GM19328 (cell line): ENCODE measurements around the gene PPP4R3A.
"Not testable (repeated sequence)": the region's sequence is repeated elsewhere in the genome, so short reads cannot be mapped to it uniquely, and the experiment has no call there.

Source experiments
- ATAC-seq: cut with Tn5 transposase; IDR thresholded peaks from one replicate; pipeline ENCODE4 v1.9.1; 2021; ENCODE audit warnings: mild to moderate bottlenecking, moderate library complexity; ENCODE audit not compliant: unreplicated experiment

Gene PPP4R3A

DNA sequence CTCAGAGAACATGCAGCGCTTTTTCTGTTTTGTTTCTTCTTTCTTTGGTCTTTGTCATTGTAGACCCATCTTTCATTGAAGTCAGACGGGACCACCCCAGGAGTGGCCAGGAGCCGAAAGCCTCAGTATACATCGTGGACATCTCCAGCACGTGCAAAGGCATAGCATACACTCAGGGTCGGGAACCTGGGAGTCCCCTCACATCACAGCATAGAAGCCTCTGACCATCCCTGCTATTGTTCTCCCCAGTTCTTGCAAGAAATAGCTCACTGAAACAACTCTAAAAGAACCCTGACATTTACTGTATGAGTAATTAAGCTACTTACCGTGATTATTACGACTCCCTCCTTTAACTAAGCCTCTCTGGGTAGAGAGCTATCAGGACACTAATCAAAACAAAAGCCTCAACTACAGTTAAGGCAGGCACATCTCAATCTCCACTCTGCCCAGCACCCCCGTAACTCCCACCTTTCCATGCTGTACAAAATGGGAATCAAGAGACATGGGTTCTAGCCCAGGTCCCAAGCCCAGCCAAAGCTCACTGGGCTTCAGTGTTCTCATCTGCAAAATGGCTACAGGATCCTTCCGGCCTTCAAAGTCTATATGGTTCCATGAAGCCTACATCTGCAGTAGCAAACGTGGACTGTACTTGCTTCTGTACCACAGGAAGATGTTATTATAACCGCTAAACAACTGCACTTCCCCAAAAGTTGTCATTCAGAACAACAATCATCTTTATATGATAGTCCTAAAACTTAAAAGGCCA, 99.2 kb downstream of the PPP4R3A start:
- no peak for ATAC-seq

DNA sequence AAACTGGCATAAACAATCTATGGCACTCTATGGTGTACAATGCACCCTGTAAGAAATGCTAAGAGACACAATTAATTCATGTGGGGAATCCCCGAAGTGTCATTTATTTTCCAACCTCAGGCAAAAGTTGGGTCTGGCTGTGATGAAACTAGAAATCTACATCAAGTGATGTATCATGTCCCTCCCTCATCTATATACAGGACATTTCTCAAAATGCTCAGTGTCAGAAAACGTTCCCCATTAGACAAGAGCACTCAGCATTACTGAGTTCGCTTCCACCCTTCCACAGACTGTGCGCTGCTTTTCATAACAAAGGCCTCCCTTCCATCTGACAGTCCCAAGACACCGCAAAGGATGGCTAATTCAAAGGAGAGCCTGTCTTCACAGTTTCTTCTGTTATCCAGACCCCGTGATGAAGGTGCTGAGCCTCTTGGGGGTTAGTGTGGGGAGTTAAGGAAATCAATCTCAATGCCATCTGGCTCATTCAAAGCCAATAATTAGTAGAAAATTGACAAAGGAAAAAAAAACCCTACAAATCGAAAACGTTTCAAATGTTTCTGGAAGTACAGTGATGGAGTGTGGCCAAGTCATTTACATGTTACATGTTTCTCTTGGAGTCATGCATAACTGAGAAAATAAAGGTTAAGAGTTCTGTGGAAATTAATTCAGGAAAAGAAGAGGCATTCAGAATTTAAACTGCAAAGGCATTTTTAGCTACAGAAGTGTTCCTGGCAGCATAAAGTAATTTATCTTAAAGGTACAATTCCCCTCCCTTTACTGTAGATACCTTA, 100.0 kb downstream of the PPP4R3A start:
- ATAC-seq, result no peak

DNA sequence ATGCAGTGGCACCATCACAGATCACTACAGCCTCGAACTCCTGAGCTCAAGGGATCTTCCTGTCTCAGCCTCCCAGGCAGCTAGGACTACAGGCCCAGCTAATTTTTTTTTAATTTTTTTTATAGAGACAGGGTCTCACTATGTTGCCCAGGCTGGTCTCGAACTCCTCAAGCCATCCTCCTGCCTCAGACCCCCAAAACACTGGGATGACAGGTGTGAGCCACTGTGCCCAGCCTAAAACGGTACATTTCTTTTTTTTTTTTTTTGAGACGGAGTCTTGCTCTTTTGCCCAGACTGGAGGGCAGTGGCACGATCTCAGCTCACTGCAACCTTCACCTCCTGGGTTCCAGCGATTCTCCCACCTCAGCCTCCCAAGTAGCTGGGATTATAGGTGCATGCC, 100.9 kb downstream of the PPP4R3A start:
- ATAC-seq, result not testable (repeated sequence)
